GM18870 (cell line): ENCODE results near the gene PARN.

Experiments
- ATAC-seq: cut with Tn5 transposase; IDR thresholded peaks from one replicate; pipeline ENCODE4 v1.9.1; 2021; ENCODE audit warnings: moderate library complexity; ENCODE audit not compliant: unreplicated experiment

PARN gene

DNA sequence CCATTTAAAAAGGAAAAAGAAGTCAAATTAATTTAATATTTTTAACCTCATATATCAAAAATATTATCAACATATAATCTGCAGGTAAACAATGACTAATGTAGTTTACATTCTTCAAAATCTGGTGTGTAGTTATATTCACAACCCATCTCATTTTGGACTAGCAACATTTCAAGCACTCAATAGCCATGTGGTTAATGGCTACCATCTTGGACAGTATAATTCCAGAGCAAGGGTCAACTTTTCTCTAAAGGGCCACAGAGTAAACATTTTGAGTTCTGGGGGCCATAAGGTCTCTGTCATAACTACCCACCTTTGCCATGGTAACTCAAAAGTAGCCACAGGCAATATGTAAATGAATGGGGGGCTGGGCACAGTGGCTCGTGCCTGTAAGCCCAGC, 153.9 kb downstream of the PARN start:
- ATAC-seq: no peak

DNA sequence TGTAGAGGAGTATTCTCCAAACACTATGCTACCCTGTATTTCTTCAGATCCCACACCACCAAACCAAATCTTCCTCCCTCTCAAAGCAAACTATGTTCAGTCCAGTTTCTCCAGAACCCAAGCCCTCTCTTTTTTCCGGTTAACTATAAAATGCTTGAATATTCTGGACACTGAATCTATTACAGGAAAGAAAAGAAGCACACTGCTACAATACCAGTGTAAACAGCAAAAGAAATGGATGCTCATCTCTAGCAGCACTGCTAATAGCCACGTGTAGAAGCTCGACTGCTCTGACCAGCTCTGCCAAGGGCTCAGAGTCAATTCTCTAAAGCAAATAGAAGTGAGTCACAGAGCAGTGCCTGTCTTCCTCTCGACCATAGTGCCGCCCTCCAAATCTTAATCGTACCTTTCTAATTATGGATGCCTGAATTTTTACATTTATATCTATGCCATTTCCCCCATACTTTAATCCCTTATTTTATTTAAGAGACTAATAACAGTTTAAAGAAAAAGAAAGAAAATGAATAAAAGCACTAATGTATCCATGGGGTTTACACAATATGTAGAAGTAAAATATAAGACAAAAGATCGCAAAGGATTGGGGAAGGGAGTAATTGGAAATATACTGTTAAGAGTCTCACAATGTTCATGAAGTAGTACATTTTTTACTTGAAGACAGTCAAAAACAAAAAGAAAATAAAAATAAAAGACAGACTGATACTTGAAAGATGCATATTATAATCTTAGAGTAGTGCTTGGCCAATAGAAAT, 154.5 kb downstream of the PARN start:
- ATAC-seq: no peak

DNA sequence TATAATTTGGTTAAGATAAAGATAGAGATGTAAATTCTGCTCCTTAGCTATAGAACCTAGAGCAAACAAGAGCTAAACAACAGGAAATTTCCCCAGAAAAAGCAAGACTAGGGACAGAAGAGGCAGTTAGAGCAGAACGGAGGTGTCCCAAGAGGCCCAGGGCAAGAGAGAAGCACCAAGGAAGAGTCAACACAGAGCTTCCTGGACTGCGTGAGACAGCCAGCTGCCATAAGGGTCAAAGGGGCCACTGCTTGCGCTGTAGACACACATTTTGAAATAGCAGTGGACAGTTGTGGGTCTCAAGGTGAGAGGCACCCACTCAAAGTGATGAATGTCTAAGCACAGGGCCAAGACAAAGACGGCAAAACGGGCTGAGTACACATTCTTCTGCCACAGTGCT, 156.6 kb downstream of the PARN start:
- no peak for ATAC-seq

DNA sequence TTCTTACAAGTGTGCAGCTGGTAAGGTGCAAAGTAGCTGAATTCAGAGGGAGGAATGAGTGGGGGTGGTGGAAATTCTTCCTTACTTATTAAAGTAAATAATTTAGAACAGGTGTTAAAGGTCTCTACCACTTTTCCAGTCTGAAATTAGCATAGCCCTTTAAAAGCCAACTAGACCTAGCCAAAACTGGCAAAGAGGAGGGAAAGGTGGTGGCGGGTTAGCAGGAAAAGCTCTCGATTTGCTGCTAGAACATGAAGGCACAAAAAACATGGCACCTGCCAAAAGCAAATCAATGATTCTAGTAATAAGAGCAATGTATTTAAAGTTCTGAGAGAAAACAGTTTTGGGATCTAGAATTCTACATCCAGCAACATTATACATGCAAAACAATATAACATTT, 157.7 kb downstream of the PARN start:
- no peak for ATAC-seq

DNA sequence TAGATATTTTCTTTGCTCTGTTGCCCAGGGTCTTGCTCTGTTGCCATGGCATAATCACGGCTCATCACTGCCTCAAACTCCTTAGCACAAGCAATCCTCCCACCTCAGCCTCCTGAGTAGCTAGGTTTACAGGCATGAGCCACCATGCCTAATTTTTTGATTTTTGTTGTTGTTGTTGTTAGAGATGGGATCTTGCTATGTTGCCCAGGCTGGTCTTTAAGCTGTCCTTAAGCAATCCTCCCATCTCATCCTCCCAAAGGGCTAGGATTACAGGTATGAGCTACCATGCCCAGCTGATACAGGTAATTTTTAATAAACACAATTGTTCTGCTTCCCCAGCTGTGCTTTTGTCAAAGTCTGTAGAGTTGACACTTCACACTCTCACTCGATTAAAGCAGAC, 159.3 kb downstream of the PARN start:
- ATAC-seq: no peak

DNA sequence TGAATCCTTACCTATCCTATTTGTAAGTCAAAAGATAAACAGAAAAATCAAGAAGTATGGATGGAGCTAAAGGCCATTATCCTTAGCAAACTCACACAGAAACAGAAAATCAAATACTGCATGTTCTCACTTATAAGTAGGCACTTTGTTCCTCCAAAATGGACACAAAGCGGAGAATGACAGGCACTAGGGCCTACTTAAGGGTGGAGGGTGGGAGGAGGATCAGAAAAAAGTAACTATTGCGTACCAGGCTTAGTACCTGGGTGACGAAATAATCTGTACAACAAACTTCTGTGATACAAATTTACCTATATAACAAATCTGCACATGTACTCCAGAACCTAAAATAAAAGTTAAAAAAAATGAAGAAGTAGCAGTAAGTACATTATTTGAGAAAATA, 164.3 kb downstream of the PARN start:
- ATAC-seq: no peak

DNA sequence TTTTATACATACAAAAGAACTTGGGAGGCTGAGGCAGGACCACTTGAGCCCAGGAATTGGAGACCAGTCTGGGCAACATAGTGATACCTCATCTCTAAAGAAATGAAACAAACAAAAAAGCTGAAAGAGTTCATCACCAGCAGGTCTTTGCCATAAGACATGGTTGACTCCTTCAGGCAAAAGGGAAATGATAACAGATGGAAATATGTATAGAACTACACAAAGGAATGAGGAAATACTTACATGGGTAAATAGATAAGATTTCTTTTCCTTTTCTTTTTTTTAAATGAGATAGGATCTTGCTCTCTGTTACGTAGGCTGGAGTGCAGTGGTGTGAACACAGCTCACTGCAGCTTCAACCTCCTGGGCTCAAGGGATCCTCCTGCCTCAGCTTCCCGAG, 165.3 kb downstream of the PARN start:
- ATAC-seq: no peak

DNA sequence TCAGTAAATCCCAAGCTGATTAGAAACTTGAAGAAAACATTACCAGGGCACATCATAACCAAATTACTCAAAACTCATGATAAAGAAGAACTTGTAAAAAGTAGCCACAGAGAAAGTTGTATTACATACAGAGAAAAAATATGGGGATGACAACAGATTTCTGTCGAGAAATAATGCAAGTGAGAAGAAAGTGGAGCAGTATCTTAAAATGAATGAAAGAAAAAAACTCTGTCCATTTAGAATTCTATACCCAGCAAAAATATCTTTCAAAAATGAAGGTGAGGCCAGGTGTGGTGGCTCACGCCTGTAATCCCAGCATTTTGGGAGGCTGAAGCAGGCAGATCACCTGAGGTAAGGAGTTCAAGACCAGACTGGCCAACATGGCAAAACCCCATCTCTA, 165.9 kb downstream of the PARN start:
- no peak for ATAC-seq

DNA sequence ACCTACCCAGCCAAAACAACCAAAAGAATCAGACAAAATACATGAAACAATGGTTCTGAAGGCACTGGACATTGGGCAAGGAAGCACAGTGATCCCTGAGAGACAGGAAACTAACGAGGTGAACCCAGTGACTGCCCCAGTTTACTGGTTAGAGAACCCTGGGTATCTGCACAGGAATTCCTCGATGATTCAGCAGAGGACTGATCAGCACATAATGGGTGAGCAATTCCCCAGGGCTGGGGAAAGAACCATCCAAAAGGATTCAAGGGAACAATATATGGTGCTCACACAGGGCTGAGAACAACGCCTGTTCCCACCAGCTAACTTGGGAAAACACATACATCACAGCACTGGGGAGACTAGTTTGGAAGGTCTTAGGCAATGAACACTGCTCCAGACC, 167.2 kb downstream of the PARN start:
- ATAC-seq: no peak

DNA sequence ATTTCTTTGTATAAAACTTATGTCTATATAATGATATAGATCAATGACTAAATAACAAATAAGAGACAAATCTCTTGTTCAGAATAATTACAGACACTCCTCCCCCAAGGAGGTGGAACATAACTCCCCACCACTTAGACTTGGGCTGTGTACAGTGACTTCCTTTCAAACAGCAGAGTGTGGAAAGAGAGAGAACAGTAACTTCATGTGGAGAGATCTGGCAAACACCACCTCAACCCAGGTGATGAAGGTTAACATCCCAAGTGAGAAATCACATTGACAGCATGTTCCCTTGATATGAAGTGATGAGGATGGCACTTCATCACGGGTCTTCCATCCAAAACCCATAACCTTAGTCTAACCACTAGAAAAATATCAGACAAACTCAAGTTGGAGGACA, 169.3 kb downstream of the PARN start:
- ATAC-seq: no peak

DNA sequence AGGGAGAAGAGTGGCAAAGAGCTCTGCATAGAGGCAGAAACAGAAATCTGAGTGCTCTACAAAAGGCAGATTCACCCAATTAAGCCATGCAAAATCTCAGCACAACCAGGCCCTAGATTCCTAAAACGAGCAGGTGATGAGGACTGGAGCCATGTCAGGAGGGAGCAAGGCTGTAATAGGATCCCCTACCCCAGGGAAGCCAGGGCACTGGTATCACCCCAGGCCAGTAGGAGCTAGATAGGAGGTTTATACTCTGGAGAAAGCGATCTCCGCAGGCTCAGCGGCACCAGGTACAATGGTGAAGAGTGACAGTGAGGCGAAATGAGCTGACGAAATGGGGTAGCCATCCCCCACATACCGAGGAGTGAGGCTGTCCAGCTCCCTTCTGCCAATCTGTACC, 171.5 kb downstream of the PARN start:
- no peak for ATAC-seq

DNA sequence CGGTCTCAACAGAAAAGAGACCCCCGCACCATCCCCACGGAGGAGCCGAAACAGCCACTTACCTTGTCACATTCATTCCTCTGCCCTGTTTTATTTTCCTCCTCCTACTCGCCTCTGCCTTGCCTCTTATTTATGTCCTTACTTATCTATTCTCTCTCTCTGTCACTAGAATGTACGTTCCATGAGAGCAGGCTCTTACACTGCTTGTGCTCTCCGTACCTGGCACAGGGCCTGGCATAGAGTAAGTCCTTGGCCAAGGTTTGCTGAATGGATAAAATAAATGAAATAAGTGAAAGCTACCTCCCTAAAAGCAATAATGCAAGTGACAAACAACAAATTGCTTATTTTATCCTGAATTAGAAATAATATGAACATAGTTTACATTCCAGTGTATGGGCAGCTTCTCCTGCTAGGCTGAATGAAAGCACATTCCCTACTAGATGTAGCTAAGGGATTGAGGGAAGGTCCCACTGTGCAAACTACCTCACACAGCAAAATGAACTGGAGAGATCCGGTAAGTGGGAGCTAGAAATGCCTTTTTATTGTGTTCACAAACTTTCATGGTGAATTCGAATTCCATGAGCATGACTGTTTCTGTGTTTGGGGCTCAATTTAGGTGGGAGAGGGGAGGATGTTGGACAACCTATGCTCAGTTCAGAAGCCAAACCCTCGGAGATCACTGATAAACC, 173.1 kb downstream of the PARN start:
- ATAC-seq: no peak

DNA sequence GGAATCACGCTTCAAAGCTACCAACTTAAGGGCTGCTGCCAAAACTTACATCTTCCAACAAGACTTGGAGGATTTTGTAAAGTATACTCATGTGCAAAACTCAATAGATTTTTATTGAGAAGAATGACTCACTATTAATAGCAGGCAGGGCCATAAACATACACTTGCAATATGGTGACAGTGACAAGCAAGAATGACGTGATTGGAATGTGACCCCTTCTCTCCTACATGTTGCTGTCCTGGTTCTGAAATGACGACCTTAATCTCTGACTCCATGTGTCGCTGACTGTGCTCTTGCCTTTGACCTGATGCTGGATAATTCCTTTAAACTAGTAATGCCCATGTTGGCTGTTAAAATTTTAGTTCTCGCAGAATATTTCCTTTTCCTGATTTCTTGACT, 174.5 kb downstream of the PARN start:
- ATAC-seq: no peak

DNA sequence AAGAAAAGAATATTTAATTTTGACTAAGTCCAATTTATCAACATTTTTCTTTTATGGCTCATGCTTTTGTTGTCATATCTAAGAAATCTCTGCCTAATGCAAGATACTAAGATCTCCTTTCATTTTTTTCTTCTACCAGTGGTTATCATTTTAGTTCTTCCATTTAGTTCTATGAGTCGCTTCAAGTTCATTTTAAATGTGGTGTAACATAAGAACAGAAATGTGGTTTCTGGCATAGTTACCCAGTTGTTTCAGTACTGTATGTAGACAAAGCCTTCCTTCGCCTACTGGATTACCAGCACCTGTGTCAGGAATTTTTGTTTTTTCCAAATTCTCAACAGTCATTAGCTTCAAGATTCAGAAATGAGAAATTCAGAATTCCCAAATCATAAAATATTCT, 175.7 kb downstream of the PARN start:
- ATAC-seq: no peak

DNA sequence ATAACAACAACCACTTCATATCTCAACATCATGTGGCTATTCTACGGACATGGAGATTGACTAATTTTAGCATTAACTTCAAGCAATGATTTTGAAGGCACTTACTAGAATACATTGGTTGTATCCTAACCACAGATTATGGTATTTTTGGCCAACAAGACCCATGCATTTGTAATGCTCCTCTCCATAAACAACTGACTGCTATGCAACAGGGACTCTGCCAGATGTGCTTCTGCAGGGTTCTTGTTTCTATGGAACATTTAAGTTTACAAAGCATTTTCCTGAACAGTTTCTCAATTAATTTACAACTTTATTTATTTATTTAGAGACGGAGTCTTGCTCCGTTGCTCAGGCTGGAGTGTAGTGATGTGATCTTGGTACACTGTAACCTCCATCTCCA, 178.0 kb downstream of the PARN start:
- no peak for ATAC-seq

DNA sequence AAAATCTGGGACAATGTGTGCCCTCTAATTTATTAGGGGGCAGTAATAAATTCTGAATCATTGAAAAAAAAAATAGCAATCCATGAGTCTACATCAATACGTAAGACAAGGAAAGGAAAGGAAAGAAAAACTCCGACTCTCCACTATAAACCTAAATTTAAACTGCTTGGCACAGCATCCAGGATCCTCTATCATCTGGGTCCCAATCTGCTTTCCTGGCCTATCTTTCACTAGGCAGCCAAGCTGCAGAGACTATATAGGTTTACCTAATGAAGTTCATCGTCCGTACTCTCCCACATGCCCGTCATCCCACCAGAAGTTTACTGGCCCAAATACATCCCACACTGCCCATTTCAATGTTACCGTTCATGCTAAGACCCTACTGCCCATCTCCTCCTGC, 179.2 kb downstream of the PARN start:
- no peak for ATAC-seq

DNA sequence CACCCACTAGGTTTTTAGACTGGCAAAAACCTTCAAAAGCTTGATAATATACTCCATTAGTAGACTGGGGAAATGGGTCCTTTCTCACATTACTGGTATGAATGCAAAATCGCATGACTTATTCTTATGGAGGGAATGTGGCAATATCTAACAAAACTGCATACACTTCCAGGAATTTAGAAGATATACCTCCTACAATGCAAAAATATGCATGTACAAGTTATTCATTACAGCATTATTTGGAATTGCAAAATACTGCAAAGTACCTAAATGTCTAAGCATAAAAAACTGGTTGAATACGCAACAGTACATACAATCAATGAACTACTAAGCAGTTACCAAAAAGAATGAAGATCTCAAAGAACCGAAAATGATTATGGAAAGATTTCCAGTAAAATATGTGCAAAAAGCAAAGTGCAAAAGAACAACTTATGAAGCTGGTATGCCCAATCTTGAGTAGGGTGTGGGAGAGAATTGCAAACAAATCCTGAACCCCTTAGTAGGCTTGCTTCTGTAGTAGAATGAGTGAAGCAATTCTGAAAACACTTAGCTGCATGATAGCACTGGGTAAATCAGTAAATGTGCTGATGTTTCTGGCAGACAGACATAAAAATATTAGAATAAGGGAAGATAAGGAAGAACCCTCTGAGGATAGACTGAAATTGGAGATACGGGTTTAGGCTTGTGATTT, 180.1 kb downstream of the PARN start:
- ATAC-seq: no peak

DNA sequence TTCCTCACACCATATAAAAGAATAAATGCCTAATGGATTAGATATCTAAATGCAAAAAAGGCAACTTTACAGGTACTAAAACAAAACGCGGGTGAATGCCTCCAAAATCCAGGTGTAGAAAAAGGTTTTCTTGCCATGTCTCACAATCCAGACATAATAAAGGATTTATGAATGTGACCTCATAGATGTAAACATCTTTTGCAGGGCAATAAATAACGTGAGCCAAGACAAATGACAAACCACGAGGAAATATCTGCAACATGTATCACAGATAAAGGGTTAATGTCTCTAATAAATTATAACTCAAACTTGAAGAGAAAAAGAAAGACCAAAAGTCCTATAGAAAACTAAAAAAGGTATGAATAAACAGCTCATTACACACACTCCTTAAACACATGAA, 180.7 kb downstream of the PARN start:
- no peak for ATAC-seq

DNA sequence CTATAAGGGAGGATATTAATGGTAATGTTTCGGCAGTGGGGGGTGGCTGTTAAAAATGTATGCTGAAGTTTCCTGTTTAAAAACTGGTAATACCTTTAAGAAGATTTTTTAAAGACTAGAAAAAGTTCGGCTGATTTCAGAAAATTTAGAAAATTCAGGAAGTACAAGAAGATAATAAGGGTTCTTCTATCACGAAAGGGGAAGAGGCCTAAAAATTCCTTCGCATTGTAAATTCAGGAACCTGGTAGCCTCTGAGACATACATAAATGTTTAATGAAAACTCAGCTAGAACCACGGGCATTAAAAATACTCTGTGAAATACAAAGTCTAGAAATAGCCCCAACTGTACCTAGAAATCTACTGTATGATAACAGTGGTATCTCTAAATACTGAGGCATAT, 181.2 kb downstream of the PARN start:
- no peak for ATAC-seq

DNA sequence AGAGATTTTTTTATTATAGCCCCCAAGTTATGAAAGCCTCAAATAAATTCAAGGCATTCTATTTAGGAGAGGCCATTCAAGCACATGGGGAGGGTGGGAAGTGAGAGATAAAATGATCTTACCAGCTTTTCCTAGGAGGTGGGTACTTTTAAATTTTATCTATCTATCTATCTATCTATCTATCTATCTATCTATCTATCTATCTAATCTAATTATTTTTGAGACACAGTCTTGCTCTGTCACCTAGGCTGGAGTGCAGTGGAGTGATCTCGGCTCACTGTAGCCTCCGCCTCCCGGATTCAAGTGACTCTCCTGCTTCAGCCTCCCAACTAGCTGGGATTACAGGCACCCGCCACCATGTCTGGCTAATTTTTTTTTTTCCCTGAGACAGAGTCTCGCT, 182.3 kb downstream of the PARN start:
- ATAC-seq: no peak

DNA sequence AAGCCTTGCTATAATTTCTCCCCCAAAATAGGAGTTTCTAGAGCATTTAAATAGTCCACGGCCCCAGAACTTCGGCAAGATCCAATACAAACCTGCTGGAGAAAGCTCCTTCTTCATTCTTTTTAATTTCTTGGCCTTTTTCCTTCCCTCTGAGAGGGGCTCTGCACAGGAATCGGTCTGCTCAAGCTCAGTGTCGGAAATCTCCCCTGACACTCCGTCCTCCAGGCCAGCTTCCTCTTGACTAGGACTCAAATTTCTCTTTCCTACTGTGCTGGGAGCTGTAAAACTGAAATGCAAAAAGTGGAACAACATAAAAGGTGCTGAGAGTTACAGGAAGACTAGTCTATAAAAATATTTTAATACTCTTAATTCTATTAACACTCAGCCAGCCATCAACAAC, 183.3 kb downstream of the PARN start:
- ATAC-seq: no peak
